HepG2 (cell line): ENCODE measurements around the gene CNKSR3. TPM values are rescaled to one million over a fixed set of nuclear protein-coding genes. Genes with fewer than 3 reads are reported as not detected.

Experiments used
- ATAC-seq: fragments of 200-7000 bp; cut with Tn5 transposase; 3 replicates; pipeline ENCODE4 v1.9.1; 2020; ENCODE audit warnings: mild to moderate bottlenecking, moderate library complexity
- BruUV-seq: library from RNA; stranded (reverse); fragments of 400-500 nt; replicated peaks from 2 replicates; lab custom pipeline; 2021; lab: Mats Ljungman, UMichigan
- CTCF ChIA-PET: fragments of 300-600 bp; formaldehyde crosslinking; extraction: SDS; loops from one replicate; lab custom pipeline; 2021; ENCODE audit warnings: low total read pairs, inconsistent platforms, low intra/inter-chr PET ratio; lab: Yijun Ruan, JAX
- POLR2A ChIA-PET: fragments of 350-600 bp; sonication (Branson Sonifier 250); formaldehyde crosslinking; loops from one replicate; lab custom pipeline; 2020; ENCODE audit warnings: antibody characterized with exemption, inconsistent platforms; lab: Yijun Ruan, JAX
- DNase-seq: peaks from one replicate; pipeline ENCODE4 v3.0.0-alpha.2; 2015; ENCODE audit warnings: low spot score
- FAIRE-seq: peaks from 3 replicates; lab custom pipeline; 2011; peaks lifted over from hg19 to GRCh38; lab: Jason Lieb, UNC
- H2AFZ ChIP-seq: one replicate; pipeline ENCODE4 v1.6.1; 2011; ENCODE audit warnings: low read length, inconsistent platforms
- H3K27ac ChIP-seq: fragments of 300-600 bp; 3 replicates; pipeline ENCODE4 v1.8.0; 2011; ENCODE audit warnings: mixed run types, mild to moderate bottlenecking, mixed read lengths, low read length, inconsistent platforms; ENCODE audit not compliant: insufficient read depth; ENCODE audit errors: extremely low read length
- H3K27me3 ChIP-seq, 2 experiments: fragments of 200-600 bp in 1 of 2; 2 replicates in 1 of 2; 3 replicates in 1 of 2; pipeline versions ENCODE4 v1.6.0 to v1.8.0; 2011; ENCODE audit warnings: low read length in 2 of 2, mild to moderate bottlenecking in 2 of 2, moderate library complexity in 2 of 2, inconsistent platforms in 1 of 2; ENCODE audit not compliant: insufficient read depth in 2 of 2, control insufficient read depth in 1 of 2
- H3K36me3 ChIP-seq, 2 experiments: fragments of 200-600 bp in 1 of 2; replicated peaks in 1 of 2; 2 replicates in 1 of 2; 3 replicates in 1 of 2; pipeline versions ENCODE4 v1.5.1 to v1.8.0; 2011; ENCODE audit warnings: low read length in 2 of 2, inconsistent platforms in 1 of 2; ENCODE audit not compliant: insufficient read depth in 2 of 2, control insufficient read depth in 1 of 2
- H3K4me1 ChIP-seq: 2 replicates; pipeline ENCODE4 v1.5.1; 2012; ENCODE audit warnings: low read length, inconsistent platforms; ENCODE audit not compliant: insufficient read depth
- H3K4me2 ChIP-seq: 2 replicates; pipeline ENCODE4 v1.6.0; 2011; ENCODE audit warnings: low read depth, low read length, inconsistent platforms
- H3K4me3 ChIP-seq, 3 experiments: fragments of 200-600 bp in 1 of 3; sonication (generic), shearing (Covaris generic) in 1 of 3; replicated peaks in 1 of 3; 2 replicates each; pipeline ENCODE4 v1.5.1; 2011 to 2016; ENCODE audit warnings: low read length in 3 of 3, inconsistent platforms in 2 of 3, low read depth in 2 of 3, mild to moderate bottlenecking in 2 of 3, control low read depth in 1 of 3, mixed read lengths in 1 of 3; ENCODE audit not compliant: insufficient read depth in 1 of 3
- H3K79me2 ChIP-seq: one replicate; pipeline ENCODE4 v1.6.1; 2011; ENCODE audit warnings: low read length, inconsistent platforms; ENCODE audit not compliant: insufficient read depth
- H3K9ac ChIP-seq: 2 replicates; pipeline ENCODE4 v1.6.0; 2011; ENCODE audit warnings: mild to moderate bottlenecking, low read depth, low read length, inconsistent platforms; ENCODE audit not compliant: insufficient read depth
- H3K9me3 ChIP-seq: 2 replicates; pipeline ENCODE4 v1.5.1; 2012; ENCODE audit warnings: mild to moderate bottlenecking, low read length
- H4K20me1 ChIP-seq: 2 replicates; pipeline ENCODE4 v1.6.0; 2011; ENCODE audit warnings: inconsistent platforms, mild to moderate bottlenecking, low read length, moderate library complexity; ENCODE audit not compliant: insufficient read depth
- DPF2 ChIP-seq: sonication (generic); formaldehyde crosslinking; IDR thresholded peaks from 2 replicates; pipeline ENCODE4 v1.4.0; 2020; ENCODE audit warnings: mild to moderate bottlenecking, low read depth, missing genetic modification reagents, borderline replicate concordance
- NPAS2 ChIP-seq: sonication (generic); formaldehyde crosslinking; IDR thresholded peaks from 2 replicates; pipeline ENCODE4 v1.8.0; 2022; ENCODE audit warnings: mild to moderate bottlenecking, missing genetic modification reagents, borderline replicate concordance
- NRL ChIP-seq: sonication (generic); formaldehyde crosslinking; IDR thresholded peaks from 2 replicates; pipeline ENCODE4 v1.5.0; 2020; ENCODE audit warnings: missing genetic modification reagents, mild to moderate bottlenecking, moderate library complexity, borderline replicate concordance
- PTBP1 ChIP-seq: fragments of 200-400 bp; formaldehyde crosslinking; IDR thresholded peaks from 2 replicates; pipeline ENCODE4 v1.6.1; 2018; ENCODE audit warnings: low read length, low read depth; ENCODE audit not compliant: poor library complexity, severe bottlenecking
- SMAD1 ChIP-seq: sonication (generic); formaldehyde crosslinking; IDR thresholded peaks from 2 replicates; pipeline ENCODE4 v1.4.0; 2020; ENCODE audit warnings: missing genetic modification reagents, low read depth, mild to moderate bottlenecking, borderline replicate concordance
- SNAI1 ChIP-seq: sonication (generic); formaldehyde crosslinking; IDR thresholded peaks from 2 replicates; pipeline ENCODE4 v1.5.0; 2020; ENCODE audit warnings: mild to moderate bottlenecking, missing genetic modification reagents, borderline replicate concordance
- TEF ChIP-seq: sonication (generic); formaldehyde crosslinking; IDR thresholded peaks from 2 replicates; pipeline ENCODE4 v1.5.0; 2020; ENCODE audit warnings: missing genetic modification reagents
- ZBTB1 ChIP-seq: sonication (generic); formaldehyde crosslinking; IDR thresholded peaks from 2 replicates; pipeline ENCODE4 v1.4.0; 2020; ENCODE audit warnings: missing genetic modification reagents, borderline replicate concordance
- ZBTB26 ChIP-seq: IDR thresholded peaks from 2 replicates; pipeline ENCODE4 v1.6.1; 2016; ENCODE audit warnings: missing compliant biosample characterization, missing genetic modification reagents, borderline replicate concordance
- ZKSCAN5 ChIP-seq: sonication (generic); formaldehyde crosslinking; IDR thresholded peaks from 2 replicates; pipeline ENCODE4 v1.5.1; 2020; ENCODE audit warnings: mild to moderate bottlenecking, missing genetic modification reagents
- ZNF281 ChIP-seq: sonication (generic); formaldehyde crosslinking; IDR thresholded peaks from 2 replicates; pipeline ENCODE4 v1.4.0; 2020; ENCODE audit warnings: missing genetic modification reagents, borderline replicate concordance
- ZNF501 ChIP-seq: sonication (generic); formaldehyde crosslinking; IDR thresholded peaks from 2 replicates; pipeline ENCODE4 v1.5.1; 2020; ENCODE audit warnings: mild to moderate bottlenecking, moderate library complexity, missing genetic modification reagents
- ZNF652 ChIP-seq: IDR thresholded peaks from 2 replicates; pipeline ENCODE4 v1.6.1; 2016; ENCODE audit warnings: low read depth, borderline replicate concordance
- ZNF720 ChIP-seq: sonication (generic); formaldehyde crosslinking; IDR thresholded peaks from 2 replicates; pipeline ENCODE4 v1.4.0; 2020; ENCODE audit warnings: missing genetic modification reagents
- ZNF839 ChIP-seq: sonication (generic); formaldehyde crosslinking; IDR thresholded peaks from 2 replicates; pipeline ENCODE4 v1.4.0; 2020; ENCODE audit warnings: missing genetic modification reagents, mild to moderate bottlenecking, borderline replicate concordance
- WGBS: methylation state at CpG from one replicate; pipeline ENCODE4 v1.1.6; 2017; ENCODE audit warnings: low lambda C conversion rate; 5-methylcytosine and 5-hydroxymethylcytosine counted together
- in situ Hi-C: cut with HindIII; loops from 2 replicates; pipeline ENCODE4 v1.10.0; 2017; ENCODE audit warnings: low pct_unique_long_range_greater_than_20kb; ENCODE audit not compliant: extremely low pct_ligation_motif_present
- intact Hi-C: fragments of 100-400 bp; cut with micrococcal nuclease; formaldehyde crosslinking; loops from one replicate; pipeline ENCODE4 v1.10.0; 2022; ENCODE audit not compliant: unreplicated experiment
- polyA plus RNA-seq, 8 experiments: library from polyadenylated mRNA; depleted of rRNA in 3 of 8; stranded (reverse) in 7 of 8; unstranded in 1 of 8; fragments of >200 nt; fragmentation: Illumina TruSeq in 4 of 8; extraction: Trizol in 4 of 8; gene quantifications; 2 replicates each; pipeline versions ENCODE4 v1.2.1 to v1.2.3, GENCODE V29; 2011 to 2016; ENCODE audit warnings: low read depth in 4 of 8, missing spikeins in 1 of 8, mixed read lengths in 1 of 8; ENCODE audit not compliant: insufficient read depth in 1 of 8
- total RNA-seq, 5 experiments: library from RNA; depleted of rRNA; stranded (reverse); fragments of >200 nt; fragmentation: Illumina TruSeq; extraction: Trizol; gene quantifications; 2 replicates each; pipeline ENCODE4 v1.2.3, GENCODE V29; 2016; ENCODE audit warnings: low read depth in 1 of 5

Gene CNKSR3
- total and polyA plus RNA-seq, 2 of the 13 experiments (the other 11 are each of a cell fraction or from before 2014, with no cell fraction given) = 9.2 to 38.6 TPM

GRCh38 chr6:154529957-154530356 is 19.5 kb upstream of the CNKSR3 start:
- Histone ChIP-seq H3K79me2 (no peaks in the 10 kb centered on the region), H3K36me3 (no peaks in the 10 kb centered on the region), H3K4me3 (no peak overlapping the region), H3K4me2 (no peak overlapping the region), H3K9ac (no peak overlapping the region), H3K4me1 (no peaks in the 10 kb centered on the region), H3K9me3 (no peaks in the 10 kb centered on the region)
- ATAC-seq (no peak), FAIRE-seq (no peak), DNase-seq (no peak)
- intact Hi-C loops = no loop called here
- POLR2A ChIA-PET = no interaction called here
- in situ Hi-C loops = no loop called here
- TF ChIP-seq TEF = no peak
- TF ChIP-seq ZBTB1 (CRISPR knock-in tag) = no peak
- TF ChIP-seq ZNF652 = no peak
- no peak for TF ChIP-seq ZNF501 (CRISPR knock-in tag)
- TF ChIP-seq SNAI1 = no peak
- no peak for TF ChIP-seq ZNF839 (CRISPR knock-in tag)
- no peak for TF ChIP-seq NRL
- no peak for TF ChIP-seq DPF2 (CRISPR knock-in tag)
- no peak for TF ChIP-seq ZKSCAN5
- TF ChIP-seq PTBP1 = no peak
- TF ChIP-seq NPAS2 (CRISPR knock-in tag) = no peak
- no peak for TF ChIP-seq ZNF281 (CRISPR knock-in tag)
- no peak for TF ChIP-seq SMAD1 (CRISPR knock-in tag)
- no peak for TF ChIP-seq ZBTB26 (CRISPR knock-in tag)
- TF ChIP-seq ZNF720 (CRISPR knock-in tag) = no peak
- TF ChIP-seq, all 625 proteins: peak for 0
- Histone ChIP-seq H2AFZ (no peak overlapping the region), H3K27me3 (no peaks in the 10 kb centered on the region), H3K27ac (no peak overlapping the region), H4K20me1 (no peaks in the 10 kb centered on the region)
- WGBS = 85% methylated on average over 6 of the region's 6 CpGs
- no TSS peak for BruUV-seq
- CTCF ChIA-PET = no interaction called here
